Pancreas (tissue), 8 donors: Measurements from ENCODE around the gene CD81. TPM values are rescaled to one million over a fixed set of nuclear protein-coding genes. Genes with fewer than 3 reads are reported as not detected.

ENCODE experiments used
- polyA plus RNA-seq, 2 donors: library from polyadenylated mRNA; stranded (reverse); fragments of 200-250 nt; gene quantifications; one replicate each; pipeline ENCODE4 v1.2.3, GENCODE V29; 2013
- total RNA-seq, 6 donors: library from RNA; stranded (reverse); fragmentation: NEBNext Ultra II Directional in 4 of 6; extraction: Animal tissue kit (Norgen Biotek cat#: 25700) in 4 of 6; gene quantifications; one replicate each; pipeline versions ENCODE4 v1.2.1 to v1.2.4, GENCODE V29; 2021 to 2023
- donor health status: healthy with polysubstance abuse.
- donor health status: DM: no; HTN: no; CAD: no; lungs with moderate emphysema.
- donor health status: DM: no; HTN: no; CAD: no.
- donor health status: Bipolar disorder and iron deficiency.
- donor health status: DM: yes; HTN: yes; CAD: no.
- donor health status: DM: no; HTN: no; CAD: no.
- donor health status: DM: no; HTN: no; CAD: no.
- donor health status: DM: yes; HTN: yes; CAD: no.

The CD81 gene
- total and polyA plus RNA-seq, 8 donors = 154 to 392 (median 236) TPM

Other genes starting within 250 kb of the CD81 start
- gene IGF2, start 237.9 kb upstream of the CD81 start, total RNA-seq = 10 to 100 TPM in 3 of 6 donors, 1 to 10 TPM in 3; 6.0 to 99.9 (median 12.3) TPM
- gene IGF2, start 237.9 kb upstream of the CD81 start, polyA plus RNA-seq = 10 to 100 TPM; 25.1 to 26.9 TPM
- gene INS, start 216.1 kb upstream of the CD81 start, total RNA-seq = over 10,000 TPM in 1 of 6 donors, 1,000 to 10,000 TPM in 5; 1,425 to 13,046 (median 4,747) TPM
- gene INS, start 216.1 kb upstream of the CD81 start, polyA plus RNA-seq = over 10,000 TPM; 71,280 to 145,342 TPM
- gene TH, start 205.5 kb upstream of the CD81 start, total RNA-seq = under 1 TPM in 4 of 6 donors, not detected in 2; 0.19 to 0.55 (median 0.22) TPM
- 1 to 10 TPM in 1 of 2 donors, under 1 TPM in 1; 0.49 to 2.5 TPM for gene TH, start 205.5 kb upstream of the CD81 start, polyA plus RNA-seq
- gene ASCL2, start 106.7 kb upstream of the CD81 start, total RNA-seq = 1 to 10 TPM in 2 of 6 donors, under 1 TPM in 4; 0.24 to 1.4 (median 0.69) TPM
- 1 to 10 TPM; 1.4 to 7.0 TPM for gene ASCL2, start 106.7 kb upstream of the CD81 start, polyA plus RNA-seq
- under 1 TPM; 0.04 to 0.69 (median 0.19) TPM for gene C11orf21, start 75.4 kb upstream of the CD81 start, total RNA-seq
- gene C11orf21, start 75.4 kb upstream of the CD81 start, polyA plus RNA-seq = under 1 TPM; 0.23 to 0.80 TPM
- 1 to 10 TPM in 1 of 6 donors, under 1 TPM in 4, not detected in 1; 0.25 to 1.2 (median 0.37) TPM for gene TSPAN32, start 75.3 kb upstream of the CD81 start, total RNA-seq
- gene TSPAN32, start 75.3 kb upstream of the CD81 start, polyA plus RNA-seq = 1 to 10 TPM in 1 of 2 donors, under 1 TPM in 1; 0.49 to 1.4 TPM
- 10 to 100 TPM; 16.8 to 27.7 (median 19.7) TPM for gene TSSC4, start 23.4 kb downstream of the CD81 start, total RNA-seq
- gene TSSC4, start 23.4 kb downstream of the CD81 start, polyA plus RNA-seq = 10 to 100 TPM; 54.3 to 60.0 TPM
- gene TRPM5, start 67.2 kb downstream of the CD81 start, total RNA-seq = 1 to 10 TPM in 3 of 6 donors, under 1 TPM in 3; 0.51 to 2.8 (median 0.95) TPM
- gene TRPM5, start 67.2 kb downstream of the CD81 start, polyA plus RNA-seq = 1 to 10 TPM; 4.3 to 4.8 TPM
- 10 to 100 TPM; 25.2 to 61.1 (median 46.7) TPM for gene KCNQ1, start 67.7 kb downstream of the CD81 start, total RNA-seq
- gene KCNQ1, start 67.7 kb downstream of the CD81 start, polyA plus RNA-seq = 10 to 100 TPM; 14.0 to 50.0 TPM